Measurements from ENCODE around the gene TMED3.
"Not testable (repeated sequence)": the region's sequence is repeated elsewhere in the genome, so short reads cannot be mapped to it uniquely, and the experiment has no call there.

The TMED3 gene

DNA sequence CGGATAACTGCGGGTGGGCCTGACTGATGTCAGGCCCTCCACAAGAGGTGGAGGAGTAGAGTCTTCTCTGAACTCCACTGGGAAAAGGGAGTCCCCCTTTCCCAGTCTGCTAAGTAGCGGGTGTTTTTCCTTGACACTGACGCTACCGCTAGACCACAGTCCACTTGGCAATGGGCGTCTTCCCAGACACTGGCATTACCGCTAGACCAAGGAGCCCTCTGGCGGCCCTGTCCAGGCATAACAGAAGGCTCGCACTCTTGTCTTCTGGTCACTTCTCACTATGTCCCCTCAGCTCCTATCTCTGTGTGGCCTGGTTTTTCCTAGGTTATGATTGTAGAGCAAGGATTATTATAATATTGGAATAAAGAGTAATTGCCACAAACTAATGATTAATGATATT, 9.1 kb downstream of the TMED3 start:
- DNase-seq, result not testable (repeated sequence)

- DNase-seq, result no peak
These were observed 11.0 kb downstream of the TMED3 start for GRCh38 chr15:79321876-79322275.

- DNase-seq, result no peak
These were observed 11.4 kb downstream of the TMED3 start for GRCh38 chr15:79322306-79322705.

- no peak for DNase-seq
These were observed 12.0 kb downstream of the TMED3 start for GRCh38 chr15:79322945-79323344.

DNA sequence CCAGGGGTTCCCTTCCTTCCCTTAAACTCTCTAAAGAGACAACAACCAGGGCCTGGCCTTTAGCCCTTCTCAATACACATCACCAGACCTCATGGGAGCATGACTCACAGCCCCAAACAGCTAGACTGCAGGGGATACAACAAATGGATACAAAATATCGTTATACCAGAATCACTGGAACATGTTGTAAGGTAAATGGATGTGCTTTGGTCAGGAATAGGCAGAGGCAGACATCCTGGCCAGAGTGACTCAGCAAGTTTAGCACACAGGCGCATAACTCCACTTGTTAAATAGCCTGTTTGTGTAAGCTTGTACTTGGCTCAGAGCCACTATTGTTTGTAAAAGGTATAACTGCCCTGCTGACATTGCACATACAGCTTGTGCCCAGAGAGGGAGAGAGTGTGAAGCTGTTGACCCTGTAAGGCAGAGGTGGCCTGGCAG, 18.3 kb downstream of the TMED3 start:
- no peak for DNase-seq

GRCh38 chr15:79332824-79333510, 22.1 kb downstream of the TMED3 start:
- peak in 1 of 2 experiments; percentile 11 for DNase-seq

- no peak for DNase-seq
These were observed 26.7 kb downstream of the TMED3 start for GRCh38 chr15:79337591-79337990.

- DNase-seq, result peak; percentile 19 to 60
These were observed 28.8 kb downstream of the TMED3 start for GRCh38 chr15:79339588-79340314.

DNA sequence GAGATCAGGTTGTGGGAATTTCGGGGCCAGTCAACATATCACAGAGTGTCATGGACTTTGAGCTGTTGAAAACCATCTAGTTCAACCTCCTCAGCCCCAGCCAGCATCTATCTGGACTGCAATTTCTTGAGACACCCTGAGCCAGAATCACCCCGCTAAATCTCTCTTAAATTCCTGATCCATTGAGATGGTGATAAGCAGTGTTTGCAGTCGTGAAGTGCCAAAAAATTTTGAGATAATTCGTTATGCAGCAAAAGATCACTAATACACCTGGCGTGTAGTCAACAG, 29.3 kb downstream of the TMED3 start:
- no peak for DNase-seq

GRCh38 chr15:79341396-79341795, 30.5 kb downstream of the TMED3 start:
- no peak for DNase-seq

DNA sequence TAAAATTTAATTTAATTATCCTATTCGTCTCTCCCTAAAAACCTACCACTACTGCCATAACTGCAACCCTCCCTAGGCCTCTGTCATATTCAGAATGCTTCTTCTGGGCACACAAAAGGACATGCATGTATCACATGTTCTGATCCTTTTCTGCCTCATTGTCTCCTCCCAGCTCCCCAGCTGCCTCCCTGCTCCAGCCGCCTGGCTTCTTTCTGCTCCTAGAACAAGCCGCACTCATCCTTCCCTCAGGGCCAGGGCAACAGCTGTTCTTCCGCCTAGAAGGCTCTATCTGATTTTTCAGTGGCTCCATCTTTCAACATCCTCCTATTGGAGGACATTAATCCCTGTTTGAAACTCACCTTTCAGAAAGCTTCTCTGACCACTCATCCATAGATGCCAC, 38.6 kb downstream of the TMED3 start:
- DNase-seq, result no peak

DNA sequence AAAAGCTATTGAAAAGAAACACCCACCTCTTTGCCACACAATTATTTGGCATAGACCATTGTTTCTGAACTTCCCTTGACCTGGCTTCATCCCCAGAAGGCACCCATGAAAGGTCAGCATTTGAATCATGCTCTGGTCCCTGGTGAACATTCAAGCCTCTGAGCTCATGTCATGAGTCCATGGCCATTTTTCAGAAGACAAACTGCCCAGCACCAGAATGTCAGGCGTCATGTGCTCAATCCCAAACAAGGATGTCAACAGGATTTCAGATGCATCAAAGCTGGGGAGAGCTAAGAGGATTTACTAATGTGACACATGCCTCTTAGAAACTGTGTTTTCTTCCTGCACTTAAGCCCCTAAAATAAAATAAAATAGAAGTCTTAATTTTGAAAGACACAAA, 41.3 kb downstream of the TMED3 start:
- DNase-seq, result no peak

- DNase-seq, result no peak
These were observed 46.7 kb downstream of the TMED3 start for GRCh38 chr15:79357566-79357965.

GRCh38 chr15:79358069-79358468, 47.2 kb downstream of the TMED3 start:
- DNase-seq, result no peak

DNA sequence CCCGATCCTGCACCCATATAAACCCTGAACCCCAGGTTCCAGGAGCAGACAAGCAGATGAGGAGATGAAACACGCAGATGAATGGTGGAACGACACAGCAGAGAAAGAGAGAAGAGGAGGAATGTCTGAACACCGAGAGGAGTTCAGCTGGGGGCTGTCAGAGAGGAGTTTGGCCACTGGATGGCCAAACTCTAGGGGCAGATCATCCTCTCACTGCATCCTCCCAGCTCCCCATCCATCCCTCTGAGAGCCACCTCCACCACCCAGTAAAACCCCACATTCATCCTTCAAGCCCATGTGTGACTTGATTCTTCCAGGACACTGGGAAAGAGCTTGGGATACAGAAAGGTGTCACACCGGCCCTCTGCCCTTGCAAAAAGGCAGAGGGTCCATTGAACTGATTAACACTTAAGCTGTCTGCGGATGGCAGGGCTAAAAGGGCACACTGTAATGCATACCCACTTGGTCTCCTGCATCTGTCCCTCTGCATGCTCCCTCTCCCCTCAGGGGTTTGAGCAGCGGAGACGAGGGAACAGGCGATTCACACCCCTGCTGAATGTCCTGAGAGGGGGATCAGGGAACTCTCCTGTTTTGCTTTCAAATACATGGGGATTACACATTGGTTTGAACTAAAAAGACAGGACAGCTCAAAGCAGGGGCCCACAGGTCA, 53.8 kb downstream of the TMED3 start:
- DNase-seq, result no peak

DNA sequence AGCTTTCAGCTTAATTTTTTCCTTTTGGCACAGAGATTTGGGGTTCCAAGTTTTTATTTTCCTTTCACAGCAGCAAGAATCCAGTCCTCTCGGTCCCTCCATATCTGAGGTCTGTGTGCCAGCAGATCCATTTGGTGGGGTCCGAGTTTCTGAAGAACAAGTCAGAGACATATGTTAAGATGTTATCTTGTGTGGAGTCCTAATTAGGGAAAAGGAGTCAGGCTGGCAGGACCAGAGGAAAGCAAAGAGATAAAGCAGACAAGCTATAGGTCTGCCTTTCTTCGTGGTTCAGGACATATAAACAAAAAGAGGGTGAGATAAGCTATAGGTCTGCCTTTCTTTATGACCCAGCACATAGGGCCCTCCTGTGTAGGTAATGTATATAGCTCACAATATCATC, 54.9 kb downstream of the TMED3 start:
- no peak for DNase-seq

DNA sequence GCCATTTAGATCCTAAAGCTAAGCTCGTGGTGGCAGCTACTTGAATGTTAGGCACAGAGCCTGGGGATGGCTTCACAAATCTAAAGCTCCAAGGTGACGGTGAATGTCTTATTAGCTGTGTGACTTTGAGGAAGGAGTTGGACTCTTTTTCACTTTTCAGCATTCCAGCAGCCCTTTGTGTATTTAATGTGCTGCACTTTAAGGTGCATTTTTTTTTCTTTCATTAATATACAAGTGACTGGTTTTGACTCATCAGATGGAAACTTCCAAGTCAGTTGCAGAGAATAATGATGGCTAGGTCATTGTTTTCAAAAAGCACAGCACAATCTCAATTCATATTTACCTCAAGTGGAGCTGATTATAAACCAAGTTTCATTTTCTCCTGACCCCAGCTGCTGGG, 55.8 kb downstream of the TMED3 start:
- DNase-seq, result no peak

GRCh38 chr15:79370716-79371115, 59.8 kb downstream of the TMED3 start:
- no peak for DNase-seq

DNA sequence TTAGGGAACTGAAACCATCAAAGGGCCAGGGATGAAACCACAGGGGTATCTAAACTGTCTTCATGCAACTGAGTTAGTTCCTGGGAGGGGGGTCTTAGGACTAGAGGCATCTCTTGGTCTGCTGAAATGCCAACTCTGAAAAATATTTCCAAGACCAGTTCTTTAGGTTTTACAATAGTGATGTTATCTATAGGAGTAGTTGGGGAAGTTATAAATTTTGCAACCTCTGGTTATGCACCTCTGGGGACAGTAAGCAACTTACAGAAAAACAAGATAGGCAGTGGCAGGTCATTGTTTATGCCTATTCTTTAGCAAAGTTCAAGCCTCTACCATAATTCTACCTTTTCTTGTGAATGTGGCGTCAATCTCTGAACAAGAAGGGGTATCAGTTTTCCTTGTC, 60.7 kb downstream of the TMED3 start:
- DNase-seq, result no peak

GRCh38 chr15:79372428-79372827, 61.5 kb downstream of the TMED3 start:
- no peak for DNase-seq
